Suppressor macrophage (primary cell): ENCODE results near the gene ARHGEF1.
"Not testable (repeated sequence)": the region's sequence is repeated elsewhere in the genome, so short reads cannot be mapped to it uniquely, and the experiment has no call there.

Experiments used
- DNase-seq, 4 experiments: peaks; one replicate each; pipeline ENCODE4 v3.0.0-alpha.2; 2020 to 2022

Gene ARHGEF1

DNA sequence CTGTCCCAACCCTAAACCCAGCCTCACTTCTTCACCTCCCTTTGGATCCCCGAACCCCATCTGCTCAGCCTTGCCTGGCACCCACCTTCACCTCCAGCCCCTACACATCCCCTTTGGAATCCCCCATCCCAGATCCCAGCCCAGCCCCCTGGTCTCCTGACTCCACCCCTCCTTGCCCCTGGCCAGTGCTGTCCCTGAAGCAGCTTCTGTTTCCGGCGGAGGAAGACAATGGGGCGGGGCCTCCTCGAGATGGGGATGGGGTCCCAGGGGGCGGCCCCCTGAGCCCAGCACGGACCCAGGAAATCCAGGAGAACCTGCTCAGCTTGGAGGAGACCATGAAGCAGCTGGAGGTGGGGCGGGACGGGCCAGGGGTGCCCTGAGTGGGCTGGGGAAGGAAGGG is 23.3 kb downstream of the ARHGEF1 start:
- DNase-seq = no peak

DNA sequence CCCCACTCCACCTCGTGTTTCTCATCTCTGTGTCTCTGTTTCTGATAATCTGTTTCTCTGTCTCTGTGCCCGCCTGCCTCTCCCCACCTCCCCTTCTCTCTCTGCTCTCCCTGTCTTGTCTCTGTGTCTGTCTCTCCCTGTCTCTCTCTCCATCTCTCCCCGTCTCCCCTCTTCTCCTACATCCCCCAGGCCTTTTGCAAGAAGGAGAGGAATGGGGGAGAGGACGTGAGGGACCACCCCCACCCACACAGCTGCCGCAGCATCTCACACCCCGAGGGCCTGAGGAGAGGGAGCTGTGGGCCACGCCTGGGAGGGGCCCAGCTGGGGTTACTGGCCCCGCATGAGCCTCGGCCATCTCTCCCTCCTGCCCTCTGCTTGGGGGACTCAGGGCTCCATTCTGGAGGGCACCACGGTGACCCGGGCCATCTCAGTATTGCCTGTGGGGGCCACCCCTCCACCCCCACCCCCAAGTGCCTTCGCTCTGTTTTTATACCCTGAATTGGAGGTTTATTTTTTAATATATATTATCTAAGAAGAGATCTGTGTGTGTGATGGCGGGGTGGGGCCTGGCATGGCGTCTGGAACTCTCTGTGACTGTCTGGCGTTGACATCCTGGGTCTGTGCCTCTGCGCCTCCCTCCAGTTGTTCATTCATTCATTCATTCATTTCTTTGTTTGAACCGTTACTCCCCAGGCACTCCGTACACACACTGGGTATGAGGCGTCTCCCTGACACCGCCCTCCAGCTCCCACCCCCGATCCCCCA is 24.1 kb downstream of the ARHGEF1 start:
- DNase-seq = no peak

DNA sequence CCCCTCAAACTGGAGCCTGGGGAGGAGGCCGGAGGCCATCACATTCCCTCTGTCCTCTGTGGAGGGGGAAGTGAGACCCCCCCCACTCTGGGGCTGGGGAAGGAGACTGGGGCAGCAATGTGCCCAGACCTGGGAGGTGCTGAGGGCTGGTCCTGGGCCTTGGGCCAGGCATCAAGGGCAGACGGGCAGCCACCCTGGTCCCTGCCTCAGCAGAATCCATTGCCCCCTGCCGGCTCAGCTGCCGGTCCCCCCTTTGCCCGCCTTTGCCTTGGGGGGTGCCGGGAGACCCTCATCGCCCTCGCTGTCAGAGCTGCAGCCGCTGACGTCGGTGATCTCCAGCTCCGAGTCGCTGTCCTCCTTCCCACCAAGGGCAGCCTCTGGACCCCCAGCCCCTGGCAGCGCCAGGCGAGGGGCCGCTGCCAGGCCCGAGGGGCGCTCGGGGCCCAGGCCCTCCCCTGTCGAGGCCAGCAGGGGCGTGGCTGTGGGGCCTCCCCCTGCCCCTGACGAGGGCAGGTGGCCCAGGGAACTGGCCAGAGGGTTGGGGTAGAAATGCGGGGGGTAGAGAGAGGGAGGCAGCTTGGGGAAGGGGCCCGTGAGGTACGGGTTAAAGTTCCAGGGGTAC is 25.1 kb downstream of the ARHGEF1 start:
- DNase-seq = no peak

DNA sequence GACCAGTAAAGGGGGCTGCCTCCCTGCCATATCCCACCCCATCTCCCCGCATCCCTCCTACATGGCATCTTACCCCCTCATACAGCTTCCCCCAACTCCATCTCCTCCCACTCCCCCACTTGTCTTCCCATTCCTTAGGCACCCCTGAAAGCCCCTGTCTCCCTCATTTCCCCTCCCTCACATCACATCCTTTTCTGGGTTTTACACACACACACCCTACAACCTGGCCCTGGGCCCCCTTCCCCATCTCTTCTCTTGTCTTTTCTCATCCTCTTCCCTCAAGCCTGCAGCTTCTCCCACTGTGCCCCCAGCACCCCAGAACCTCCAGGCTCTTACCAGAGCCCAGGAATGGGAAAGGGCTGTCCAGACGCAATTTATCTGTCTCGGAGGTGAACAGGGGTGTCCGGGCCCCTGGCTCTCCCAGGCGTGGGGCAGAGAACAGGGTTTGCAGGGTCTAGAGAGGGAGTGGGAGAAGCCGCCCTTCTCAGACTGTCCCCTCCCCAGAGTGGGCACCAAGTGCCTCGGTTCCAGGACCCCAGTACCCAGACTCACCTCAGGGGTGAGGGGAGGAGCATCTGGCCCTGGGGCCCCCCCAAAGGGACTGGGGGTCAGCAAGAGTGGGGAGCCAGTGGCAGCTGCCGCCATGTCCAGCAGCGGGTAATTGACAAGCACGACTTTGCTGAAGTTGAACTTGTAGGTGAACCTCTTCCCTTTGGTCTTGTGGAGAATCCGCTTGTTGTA is 25.9 kb downstream of the ARHGEF1 start:
- no peak for DNase-seq

DNA sequence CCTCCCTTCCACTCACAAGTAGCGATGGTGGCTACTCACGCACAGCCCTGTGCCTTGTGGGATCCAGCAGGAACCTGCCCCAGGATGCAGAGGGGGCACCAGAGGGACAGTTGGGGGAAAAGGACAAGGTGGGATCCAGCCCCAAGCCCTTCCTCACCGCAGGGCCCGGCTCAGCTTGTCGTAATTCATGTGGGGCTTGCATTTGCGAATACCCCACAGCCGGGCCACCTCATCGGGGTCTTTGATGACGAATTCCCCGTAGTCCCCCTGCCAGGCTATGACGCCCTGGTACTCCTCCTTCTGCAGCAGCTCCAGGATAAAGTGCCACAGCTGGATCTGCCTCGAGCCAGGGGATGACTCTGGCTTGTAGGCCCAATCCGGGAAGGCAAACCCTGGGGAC is 26.7 kb downstream of the ARHGEF1 start:
- DNase-seq = no peak

DNA sequence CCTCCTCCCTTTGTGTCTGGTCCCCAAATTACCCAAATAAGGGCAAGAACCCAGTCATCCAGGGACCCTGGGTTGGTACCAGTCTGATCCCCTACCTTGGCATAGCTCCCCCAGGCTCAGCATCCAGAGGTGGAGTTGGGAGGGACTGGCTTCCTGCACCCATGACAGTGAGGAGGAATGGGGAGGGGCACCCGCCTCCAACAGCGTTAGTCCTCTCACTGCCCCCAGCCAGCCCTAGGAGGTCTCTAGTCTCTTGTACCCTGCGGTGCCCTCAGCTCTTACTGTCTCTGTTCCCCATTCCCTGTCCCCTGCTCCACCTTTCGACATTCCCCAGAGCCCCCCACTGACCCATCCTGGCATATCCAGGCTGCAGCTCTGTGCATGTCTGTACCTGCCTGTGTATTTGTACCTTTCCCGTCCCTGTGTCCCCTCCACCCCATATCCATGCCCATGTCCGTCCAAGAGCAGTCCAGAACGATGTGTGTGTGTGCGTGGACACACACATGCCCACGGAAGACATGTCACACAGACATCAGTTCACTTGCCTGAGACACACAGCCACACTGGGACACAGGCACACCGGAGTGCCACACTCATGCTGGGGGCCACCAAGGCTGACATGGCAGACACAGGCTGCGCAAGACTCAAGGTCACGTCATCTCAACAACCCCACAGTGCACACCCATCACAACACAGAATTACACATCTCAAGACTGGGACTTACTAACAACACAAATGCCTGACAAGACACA is 27.4 kb downstream of the ARHGEF1 start:
- DNase-seq = no peak

DNA sequence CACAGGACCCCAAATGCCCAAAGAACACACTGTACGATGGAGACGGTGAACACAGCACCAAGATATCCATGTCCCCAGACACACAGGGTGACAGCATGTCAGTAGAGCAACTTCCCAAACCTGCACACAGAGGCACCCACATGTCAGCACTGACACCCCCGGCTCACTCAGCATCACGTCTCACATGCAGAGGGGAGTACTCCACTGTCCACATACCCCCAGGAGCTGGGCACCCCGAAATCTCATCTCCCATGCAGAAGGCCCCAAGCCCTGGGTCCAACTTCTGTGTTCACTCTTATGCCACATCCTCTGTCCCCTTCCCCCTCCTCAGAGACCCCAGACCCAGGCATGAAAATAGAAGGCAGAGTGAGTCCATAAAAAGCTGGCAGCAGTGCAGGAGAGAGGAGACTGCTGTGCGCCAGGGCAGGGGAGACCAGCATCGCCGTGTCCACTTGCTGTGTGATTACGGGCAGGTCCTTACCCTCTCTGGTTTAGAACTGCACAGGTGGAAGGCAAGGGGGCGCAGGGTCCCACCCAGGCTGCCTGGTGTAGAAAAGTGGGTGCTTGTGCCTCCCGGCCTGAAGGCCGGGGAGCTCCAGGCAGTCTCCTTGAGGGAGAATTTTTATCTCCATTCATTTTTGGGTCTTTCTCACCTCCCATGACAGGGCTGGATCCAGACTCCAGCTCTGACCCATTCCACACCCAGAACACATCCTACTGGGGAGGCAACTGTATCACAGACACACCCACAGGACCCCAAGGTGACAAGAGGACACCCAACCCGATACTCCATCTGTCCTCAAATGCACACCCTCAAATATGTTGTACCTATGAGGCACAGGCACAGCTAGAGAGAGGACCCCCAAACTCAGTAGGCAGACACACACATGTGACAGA is 28.3 kb downstream of the ARHGEF1 start:
- DNase-seq = no peak

DNA sequence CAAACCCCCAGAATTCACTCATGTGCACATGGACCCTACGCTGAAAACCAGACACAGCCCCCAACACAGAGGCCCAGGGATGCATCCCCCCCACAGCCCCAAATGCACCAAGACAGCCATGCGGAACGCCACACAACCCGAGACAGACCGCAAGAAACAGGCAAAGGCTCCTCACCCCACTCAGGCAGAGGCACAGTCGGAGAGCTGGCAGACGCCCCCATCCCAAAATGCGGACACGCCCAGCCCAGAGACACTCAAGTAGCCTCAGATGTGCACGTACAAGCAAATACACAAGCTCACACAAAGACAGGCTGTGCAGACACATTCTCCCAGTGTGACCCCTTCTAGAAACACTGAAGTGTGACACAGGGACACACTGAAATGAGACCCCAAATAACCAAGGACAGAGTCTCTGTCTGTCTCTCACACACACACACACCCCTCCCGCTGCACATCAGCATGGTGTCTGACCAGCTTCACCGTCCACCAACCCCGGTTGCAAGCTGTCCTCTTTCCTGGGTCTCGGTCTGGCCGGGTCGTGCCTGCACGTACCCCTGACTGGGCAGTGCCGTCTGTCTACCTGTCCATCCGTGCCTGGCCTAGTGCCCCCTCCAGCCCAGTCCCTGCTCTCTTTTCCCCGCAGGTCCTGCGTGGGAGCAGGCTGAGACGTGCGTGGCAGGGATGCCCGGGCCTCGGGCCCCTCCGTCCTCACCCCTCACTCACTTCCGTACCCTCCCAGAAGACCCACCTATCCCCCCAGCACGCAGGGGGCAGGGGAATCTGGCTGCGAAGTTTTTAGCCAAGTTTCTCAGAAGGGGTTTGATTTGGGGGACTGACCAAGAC is 29.1 kb downstream of the ARHGEF1 start:
- no peak for DNase-seq

DNA sequence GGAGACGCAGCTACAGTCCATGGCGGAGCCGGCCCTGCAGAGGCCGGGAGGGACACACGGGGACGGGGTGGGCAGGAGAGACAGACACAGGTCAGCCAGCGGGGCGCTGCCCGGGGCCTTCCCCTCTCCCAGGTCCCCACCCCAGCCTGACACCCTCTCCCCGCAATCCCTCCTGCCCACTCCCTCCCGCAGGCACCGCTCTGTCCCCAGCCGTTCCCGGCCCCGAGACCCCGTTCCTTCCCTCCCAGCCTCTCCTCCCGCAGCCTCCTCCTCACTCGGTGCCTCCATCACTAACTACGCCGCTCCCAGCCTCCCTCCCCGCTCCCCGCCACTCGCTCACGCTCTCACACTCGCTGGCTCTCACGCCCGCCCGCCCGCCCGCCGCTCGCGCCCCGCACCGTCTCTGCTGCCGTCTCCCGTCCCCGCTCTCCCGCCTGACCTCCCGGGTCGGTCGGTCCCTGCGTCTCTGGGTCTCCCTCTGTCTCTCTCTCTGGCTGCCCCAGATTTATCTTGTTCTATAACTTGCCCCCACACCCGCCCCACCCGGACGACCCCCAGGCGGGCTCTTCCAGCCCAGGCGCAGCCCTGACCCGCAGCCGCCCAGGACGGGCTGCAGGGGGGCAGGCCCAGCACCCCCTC is 30.0 kb downstream of the ARHGEF1 start:
- peak in 1 of 4 experiments; percentile 16 for DNase-seq

DNA sequence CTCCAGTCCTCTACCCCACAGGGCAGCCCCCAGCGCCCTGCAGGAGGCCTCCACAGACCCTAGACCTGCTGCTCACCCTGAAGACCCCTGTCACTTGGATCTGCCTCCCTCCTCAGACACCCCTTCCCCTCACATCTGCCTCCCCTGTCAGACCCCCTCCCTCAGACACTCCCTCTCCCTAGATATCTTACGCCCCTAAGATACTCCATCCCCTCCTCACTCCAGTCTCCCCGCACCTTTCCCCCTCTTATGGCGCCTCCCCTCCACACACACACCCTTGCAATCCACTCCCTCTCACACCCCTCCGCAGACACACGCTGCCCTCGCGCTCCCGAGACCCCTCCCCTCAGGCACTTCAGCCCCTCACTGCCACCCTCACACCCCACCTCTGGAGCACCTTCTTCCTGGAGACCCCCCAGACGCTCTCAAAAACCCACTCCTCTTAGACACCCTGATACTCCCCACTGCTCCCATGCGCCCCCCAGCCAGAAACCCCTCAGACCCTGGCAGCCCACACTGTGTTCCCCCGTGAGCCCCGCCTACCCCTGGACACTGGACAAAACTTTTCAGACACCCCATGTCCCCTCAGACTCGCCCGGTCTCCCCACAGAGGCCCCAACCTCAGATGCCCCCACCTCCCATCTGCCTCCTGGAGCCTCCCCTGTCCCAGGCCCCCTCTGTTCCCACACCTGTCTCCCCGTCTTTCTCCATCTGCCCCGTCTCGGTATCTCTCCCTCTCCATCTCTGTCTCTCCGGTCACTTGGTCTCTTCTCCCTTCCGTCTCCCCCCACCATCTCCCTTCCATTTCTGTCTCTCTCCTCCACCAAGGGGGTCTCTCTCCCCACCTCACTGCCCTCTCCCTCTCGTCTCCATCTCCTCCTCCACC is 30.8 kb downstream of the ARHGEF1 start:
- DNase-seq = no peak

DNA sequence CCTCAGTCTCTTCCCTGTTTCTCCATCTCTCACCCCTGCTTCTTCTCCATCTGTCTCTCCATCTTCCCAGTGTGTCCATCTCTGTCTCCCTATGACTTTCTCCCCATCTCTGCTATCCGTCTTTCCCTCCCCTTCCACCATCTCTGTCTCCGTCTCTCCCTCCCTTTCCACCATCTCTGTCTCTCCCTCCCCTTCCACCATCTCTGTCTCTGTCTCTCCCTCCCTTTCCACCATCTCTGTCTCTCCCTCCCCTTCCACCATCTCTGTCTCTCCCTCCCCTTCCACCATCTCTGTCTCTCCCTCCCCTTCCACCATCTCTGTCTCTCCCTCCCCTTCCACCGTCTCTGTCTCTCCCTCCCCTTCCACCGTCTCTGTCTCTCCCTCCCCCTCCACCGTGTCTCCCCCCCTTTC is 31.4 kb downstream of the ARHGEF1 start:
- not testable (repeated sequence) for DNase-seq

DNA sequence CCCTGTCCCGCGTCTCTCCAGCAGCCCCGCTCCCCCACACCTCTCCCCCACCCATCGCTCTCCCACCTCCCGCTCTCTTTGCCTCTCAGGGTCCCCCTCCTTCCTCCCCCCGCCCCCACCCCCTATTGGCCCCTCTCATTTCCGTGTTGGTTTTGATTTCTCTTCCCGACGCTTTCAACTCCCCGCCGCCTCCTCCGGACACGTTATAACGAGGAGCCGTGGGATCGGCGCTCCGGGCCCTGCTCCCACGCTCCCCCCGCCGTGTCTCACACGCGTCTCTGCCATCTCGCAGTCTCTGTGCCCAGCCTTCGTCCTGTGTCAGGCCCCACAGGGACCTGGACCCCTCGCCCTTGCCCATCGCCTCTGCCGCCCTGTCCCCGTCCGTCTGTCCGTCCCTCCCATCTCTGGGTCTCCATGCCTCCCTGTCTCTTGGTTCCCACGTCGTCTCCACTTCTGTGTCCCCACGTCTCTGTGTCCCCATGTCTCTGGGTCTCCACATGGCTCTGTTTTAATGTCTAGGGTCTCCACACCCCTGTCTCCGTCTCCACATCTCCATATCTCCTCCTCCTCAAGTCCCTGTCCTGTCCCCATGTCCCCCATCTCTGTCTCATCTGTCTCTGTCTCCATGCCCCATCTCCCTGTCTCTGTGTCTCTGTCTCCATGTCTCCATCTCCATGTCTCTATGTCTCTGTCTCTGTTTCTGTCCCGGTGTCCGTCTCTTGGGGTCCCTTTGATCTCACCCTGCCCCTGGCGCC is 32.2 kb downstream of the ARHGEF1 start:
- no peak for DNase-seq

DNA sequence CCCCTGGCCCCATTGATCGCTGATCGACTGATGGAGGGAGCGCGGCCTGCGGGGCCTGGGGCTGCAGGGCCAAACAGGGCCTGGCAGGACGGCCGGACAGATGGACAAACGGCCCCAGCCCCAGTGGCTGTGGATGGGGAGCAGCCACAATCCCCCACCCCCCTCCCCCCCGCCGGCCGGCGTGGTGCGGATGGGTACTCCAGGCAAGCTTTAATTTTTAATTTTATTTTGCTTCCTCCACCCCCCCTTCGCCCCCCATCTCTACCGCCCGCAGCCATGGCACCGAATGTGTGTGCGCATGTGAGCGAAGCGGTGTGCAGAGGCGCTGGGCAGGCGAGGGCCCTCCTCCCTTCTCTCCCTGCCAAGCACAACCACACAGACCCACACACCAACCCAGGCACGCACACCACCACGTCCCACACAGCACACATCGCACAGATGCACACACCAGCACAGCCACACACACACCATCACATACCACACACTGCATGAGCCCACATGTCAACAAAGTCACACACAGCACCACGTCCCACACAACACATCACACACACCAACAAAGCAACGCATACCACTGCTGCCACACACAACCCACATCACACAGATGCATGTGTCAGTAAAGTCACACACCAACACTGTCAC is 32.9 kb downstream of the ARHGEF1 start:
- no peak for DNase-seq

DNA sequence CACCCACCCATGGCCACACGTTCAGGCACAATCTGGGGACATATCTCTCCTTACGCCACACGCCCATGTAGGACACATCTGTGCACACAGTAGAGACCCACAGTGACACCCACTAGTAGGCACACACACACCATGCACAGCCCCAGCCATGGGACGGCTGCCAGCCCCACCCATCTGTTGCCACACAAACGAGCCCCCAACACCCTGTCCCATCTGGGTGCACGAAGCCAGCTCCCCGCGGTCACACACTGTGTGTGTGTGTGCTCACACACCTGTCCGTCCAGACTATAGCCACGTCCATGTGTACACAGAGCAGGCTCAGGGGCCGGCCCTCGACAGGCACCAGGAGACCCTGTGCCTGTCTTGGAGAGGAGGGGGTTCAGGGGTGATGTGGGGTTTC is 34.7 kb downstream of the ARHGEF1 start:
- DNase-seq = no peak

DNA sequence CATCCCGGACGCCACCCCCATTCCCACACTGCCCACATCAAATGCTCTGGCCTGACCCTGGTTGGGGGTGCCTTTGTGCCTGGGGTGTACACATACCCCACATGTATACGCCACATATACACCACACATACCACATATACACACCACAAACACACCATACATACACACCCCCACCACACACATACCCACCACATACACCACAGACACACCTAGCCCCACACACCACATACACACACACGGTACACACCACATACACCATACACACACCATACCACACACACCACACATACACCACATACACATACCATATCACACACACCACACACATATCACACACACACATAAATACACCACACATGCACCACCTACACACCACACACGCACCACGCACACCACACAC is 35.1 kb downstream of the ARHGEF1 start:
- DNase-seq = no peak

DNA sequence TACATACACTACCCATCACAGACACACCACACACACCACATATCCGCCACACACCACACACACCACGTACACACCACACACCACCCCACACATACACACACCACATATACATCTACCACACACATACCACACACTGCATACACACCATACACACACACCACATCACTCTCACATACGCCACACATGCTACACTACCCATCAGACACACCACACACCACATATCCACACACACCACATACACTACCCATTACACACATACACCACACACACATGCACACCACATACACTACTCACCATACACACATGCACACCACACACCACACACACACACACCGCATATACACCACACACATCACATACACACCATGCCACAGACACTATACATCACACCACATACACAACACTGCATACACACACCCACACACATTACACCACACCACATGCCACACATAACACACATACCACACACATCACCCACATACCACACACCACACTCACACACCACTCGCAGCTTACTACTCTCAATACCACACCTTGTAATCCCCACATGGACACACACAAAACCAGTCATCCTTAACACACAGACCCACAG is 35.8 kb downstream of the ARHGEF1 start:
- no peak for DNase-seq

DNA sequence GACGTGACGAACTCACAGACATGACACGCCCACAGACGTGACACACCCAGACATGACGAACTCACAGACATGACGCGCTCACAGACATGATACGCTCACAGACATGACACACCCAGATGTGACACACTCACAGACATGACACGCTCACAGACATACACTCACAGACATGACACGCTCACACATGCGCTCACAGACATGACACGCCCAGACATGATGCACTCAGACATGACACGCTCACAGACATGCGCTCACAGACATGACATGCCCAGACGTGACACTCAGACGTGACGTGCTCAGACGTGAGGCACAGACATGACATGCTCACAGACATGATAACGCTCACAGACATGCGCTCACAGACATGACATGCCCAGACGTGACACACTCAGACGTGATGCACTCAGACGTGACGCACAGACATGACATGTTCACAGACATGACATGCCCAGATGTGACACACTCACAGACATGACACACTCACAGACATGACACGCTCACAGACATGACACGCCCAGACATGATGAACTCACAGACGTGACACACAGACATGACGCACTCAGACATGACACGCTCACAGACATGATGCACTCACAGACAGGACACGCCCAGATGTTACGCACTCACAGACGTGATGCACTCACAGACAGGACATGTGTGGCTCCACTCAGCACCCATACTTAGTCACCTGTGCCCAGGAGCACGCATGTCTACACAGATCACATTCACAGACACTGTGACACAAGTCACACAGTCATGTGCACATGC is 37.1 kb downstream of the ARHGEF1 start:
- DNase-seq = no peak
